Omental fat pad (tissue), 4 donors: ENCODE results near the gene HPSE2. TPM values are rescaled to one million over a fixed set of nuclear protein-coding genes. Genes with fewer than 3 reads are reported as not detected.

Experiments used
- ATAC-seq: fragments of 150-250 bp; one replicate; pipeline ENCODE4 v1.9.1; 2016; ENCODE audit warnings: mild to moderate bottlenecking, moderate library complexity; ENCODE audit not compliant: low FRiP score
- DNase-seq: peaks from one replicate; pipeline ENCODE4 v3.0.0-alpha.2; 2019; ENCODE audit warnings: low spot score
- CTCF ChIP-seq, 3 donors: fragments of 450-650 bp; IDR thresholded peaks; one replicate each; pipeline ENCODE4 v1.5.1; 2016 to 2017; ENCODE audit warnings: antibody characterized with exemption in 3 of 3, mild to moderate bottlenecking in 3 of 3, moderate library complexity in 2 of 3
- small RNA-seq: library from RNA; depleted of rRNA; stranded (forward); fragments of <200 nt; gene quantifications from one replicate; pipeline ENCODE3, GENCODE V24; 2016
- total RNA-seq, 4 donors: library from RNA; depleted of rRNA; stranded (reverse); fragments of >200 nt; gene quantifications; one replicate each; pipeline ENCODE4 v1.1.0, GENCODE V29; 2016

Gene HPSE2
- total RNA-seq, 4 donors from 2014 or later = 0.24 to 1.5 (median 0.46) TPM

GRCh38 chr10:98408799-98409198 is 826.9 kb downstream of the HPSE2 start:
- ATAC-seq (no peak), DNase-seq (no peak)
- TF ChIP-seq CTCF (IDR thresholded peaks at IDR 0.05) = no peak

GRCh38 chr10:98407744-98408241 is 827.9 kb downstream of the HPSE2 start:
- ATAC-seq = no peak

More at GRCh38 chr10:98407744-98408241, 827.9 kb downstream of the HPSE2 start:
- no peak for DNase-seq
- TF ChIP-seq CTCF (IDR thresholded peaks at IDR 0.05) = no peak

Small RNA genes within 50 kb of the gene (small RNA-seq; reads per million reads assigned to genes)
- gene MIR4685 (not detected), gene MIR6507 (not detected)

Other genes starting within 250 kb of the HPSE2 start
- gene CNNM1, start 93.5 kb upstream of the HPSE2 start, total RNA-seq = 1 to 10 TPM in 1 of 4 donors, under 1 TPM in 3; 0.31 to 1.8 (median 0.53) TPM
- 10 to 100 TPM in 3 of 4 donors, 1 to 10 TPM in 1; 10.0 to 18.1 (median 14.5) TPM for gene GOT1, start 194.8 kb upstream of the HPSE2 start, total RNA-seq